Body of pancreas (tissue), 4 donors: Measurements from ENCODE around the gene COL8A1. TPM values are rescaled to one million over a fixed set of nuclear protein-coding genes. Genes with fewer than 3 reads are reported as not detected.

Experiments used
- ATAC-seq: fragments of 150-250 bp; one replicate; pipeline ENCODE4 v1.9.1; 2016
- DNase-seq, 4 donors: peaks; one replicate each; pipeline ENCODE4 v3.0.0-alpha.2; 2019
- H3K27ac ChIP-seq, 4 donors: fragments of 200-600 bp; sonication (generic); 1 replicate in 3 of 4; 2 replicates in 1 of 4; pipeline versions ENCODE4 v1.5.1 to v1.6.1; 2016 to 2019; ENCODE audit warnings: mild to moderate bottlenecking in 1 of 4, mixed read lengths in 1 of 4, moderate library complexity in 1 of 4
- H3K27me3 ChIP-seq, 2 donors: fragments of 200-600 bp; sonication (generic); one replicate each; pipeline ENCODE4 v1.6.0; 2016; ENCODE audit warnings: mild to moderate bottlenecking in 1 of 2
- H3K36me3 ChIP-seq, 2 donors: fragments of 200-600 bp; sonication (generic); replicated peaks in 1 of 2; 2 replicates each; pipeline ENCODE4 v1.5.1; 2016; ENCODE audit warnings: low read depth in 2 of 2; ENCODE audit not compliant: insufficient read depth in 1 of 2
- H3K4me1 ChIP-seq: fragments of 200-600 bp; sonication (generic); one replicate; pipeline ENCODE4 v1.6.0; 2016
- H3K4me3 ChIP-seq, 2 donors: fragments of 200-600 bp; sonication (generic); 1 replicate in 1 of 2; 2 replicates in 1 of 2; pipeline ENCODE4 v1.5.1; 2016 to 2019
- H3K9me3 ChIP-seq, 3 donors: fragments of 200-600 bp; sonication (generic); 1 replicate in 2 of 3; 2 replicates in 1 of 3; pipeline ENCODE4 v1.5.1; 2016
- POLR2A ChIP-seq, 3 donors: fragments of 450-650 bp; IDR thresholded peaks; one replicate each; pipeline ENCODE4 v1.6.1; 2016; ENCODE audit warnings: antibody characterized with exemption in 3 of 3, mild to moderate bottlenecking in 2 of 3
- WGBS, 2 donors: methylation state at CpG; one replicate each; pipeline ENCODE4 v1.1.5; 2017; 5-methylcytosine and 5-hydroxymethylcytosine counted together
- intact Hi-C: fragments of 100-400 bp; cut with DNase I; formaldehyde crosslinking; loops from one replicate; pipeline ENCODE4 v1.15.1; 2023
- total RNA-seq, 2 donors: library from RNA; depleted of rRNA; stranded (reverse); fragments of >200 nt; gene quantifications; one replicate each; pipeline ENCODE4 v1.1.0, GENCODE V29; 2016
- TF ChIP-seq, protein P1 (sequence below), 7 experiments: fragments of 450-650 bp in 4 of 7; fragments of 200-600 bp in 3 of 7; sonication (generic) in 3 of 7; IDR thresholded peaks; one replicate each; pipeline ENCODE4 v1.5.1; 2016 to 2019; ENCODE audit warnings: antibody characterized with exemption in 7 of 7

Gene COL8A1
- total RNA-seq, 2 donors from 2014 or later, result 0.99 to 5.4 TPM

DNA sequence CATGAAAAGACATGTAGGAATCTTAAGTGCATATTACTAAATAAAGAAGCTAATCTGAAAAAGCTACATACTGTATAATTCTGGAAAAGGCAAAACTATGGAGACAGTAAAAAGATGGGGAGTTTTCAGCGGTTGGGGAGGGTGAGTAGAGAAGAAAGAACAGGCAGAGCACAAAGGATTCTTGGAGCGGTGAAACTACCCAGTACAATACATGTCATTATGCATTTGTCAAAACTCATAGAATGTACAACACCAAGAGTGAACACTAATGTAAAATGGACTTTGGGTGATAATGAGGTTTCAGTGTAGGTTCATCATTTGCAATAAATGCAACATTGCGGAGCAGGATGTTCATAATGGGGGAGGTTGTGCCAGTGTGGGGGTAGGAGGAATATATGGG is 133.8 kb downstream of the COL8A1 start:
- intact Hi-C loops, result no loop called here
- Histone ChIP-seq H3K27ac (no peak overlapping the region), H3K9me3 (no peaks in the 10 kb centered on the region), H3K27me3 (no peaks in the 10 kb centered on the region), H3K4me1 (no peaks in the 10 kb centered on the region), H3K4me3 (no peak overlapping the region), H3K36me3 (no peaks in the 10 kb centered on the region)
- ATAC-seq (no peak), DNase-seq (no peak)
- TF ChIP-seq, protein P1, sequence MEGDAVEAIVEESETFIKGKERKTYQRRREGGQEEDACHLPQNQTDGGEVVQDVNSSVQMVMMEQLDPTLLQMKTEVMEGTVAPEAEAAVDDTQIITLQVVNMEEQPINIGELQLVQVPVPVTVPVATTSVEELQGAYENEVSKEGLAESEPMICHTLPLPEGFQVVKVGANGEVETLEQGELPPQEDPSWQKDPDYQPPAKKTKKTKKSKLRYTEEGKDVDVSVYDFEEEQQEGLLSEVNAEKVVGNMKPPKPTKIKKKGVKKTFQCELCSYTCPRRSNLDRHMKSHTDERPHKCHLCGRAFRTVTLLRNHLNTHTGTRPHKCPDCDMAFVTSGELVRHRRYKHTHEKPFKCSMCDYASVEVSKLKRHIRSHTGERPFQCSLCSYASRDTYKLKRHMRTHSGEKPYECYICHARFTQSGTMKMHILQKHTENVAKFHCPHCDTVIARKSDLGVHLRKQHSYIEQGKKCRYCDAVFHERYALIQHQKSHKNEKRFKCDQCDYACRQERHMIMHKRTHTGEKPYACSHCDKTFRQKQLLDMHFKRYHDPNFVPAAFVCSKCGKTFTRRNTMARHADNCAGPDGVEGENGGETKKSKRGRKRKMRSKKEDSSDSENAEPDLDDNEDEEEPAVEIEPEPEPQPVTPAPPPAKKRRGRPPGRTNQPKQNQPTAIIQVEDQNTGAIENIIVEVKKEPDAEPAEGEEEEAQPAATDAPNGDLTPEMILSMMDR (IDR thresholded peaks at IDR 0.05), result no peak
- TF ChIP-seq POLR2A (IDR thresholded peaks at IDR 0.05), result no peak
- WGBS, 2 donors, result 93 to 96% methylated on average over 3 of the region's 3 CpGs

DNA sequence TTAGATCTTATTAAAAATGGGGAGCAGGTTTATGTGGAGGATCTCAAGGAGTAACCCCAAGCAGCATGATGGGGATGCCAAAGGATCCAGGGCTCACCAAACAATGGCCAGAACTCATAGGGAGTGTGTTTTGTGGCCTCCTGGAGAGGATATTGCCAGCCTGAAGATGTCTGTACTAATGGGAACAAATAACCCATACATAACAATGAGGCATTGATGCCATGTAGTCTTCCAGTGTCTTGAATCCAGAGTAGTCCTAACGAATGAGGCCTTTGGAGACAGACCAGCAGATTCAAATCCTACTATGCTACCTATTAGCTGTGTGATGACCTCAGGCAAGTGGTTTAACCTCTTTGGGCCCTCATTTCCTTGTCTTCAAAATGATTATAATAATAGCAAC is 134.3 kb downstream of the COL8A1 start:
- intact Hi-C loops, result no loop called here
- 50 to 69% methylated on average over 1 of the region's 1 CpG for WGBS, 2 donors
- Histone ChIP-seq H3K27me3 (no peaks in the 10 kb centered on the region), H3K4me1 (no peaks in the 10 kb centered on the region), H3K36me3 (no peaks in the 10 kb centered on the region), H3K4me3 (no peak overlapping the region), H3K27ac (no peak overlapping the region), H3K9me3 (no peaks in the 10 kb centered on the region)
- ATAC-seq, result no peak
- no peak for TF ChIP-seq POLR2A (IDR thresholded peaks at IDR 0.05)
- TF ChIP-seq, protein P1 (IDR thresholded peaks at IDR 0.05), result no peak
- no peak for DNase-seq

DNA sequence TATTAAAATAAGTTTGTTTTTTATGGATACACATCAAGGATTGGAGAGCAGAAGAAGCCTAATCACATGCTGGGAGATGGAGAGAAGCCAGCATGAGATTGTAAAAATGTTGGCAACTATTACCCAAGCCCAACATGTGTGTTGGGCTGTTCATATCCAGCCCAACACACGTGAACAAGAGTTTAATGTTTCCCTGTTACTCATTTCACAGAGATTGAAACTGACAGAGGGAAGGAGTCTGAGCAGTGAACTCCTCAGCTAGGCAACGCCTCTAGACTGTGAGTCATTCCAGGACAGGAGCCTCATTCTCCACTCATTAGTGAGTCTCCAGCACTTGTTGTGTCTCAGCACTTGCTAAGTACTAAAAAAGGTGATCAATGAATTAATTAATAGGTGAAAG is 136.1 kb downstream of the COL8A1 start:
- no peaks in the 10 kb centered on the region for H3K4me1 ChIP-seq
- H3K36me3 ChIP-seq, result no peaks in the 10 kb centered on the region
- no peak overlapping the region for H3K27ac ChIP-seq
- H3K27me3 ChIP-seq, result no peaks in the 10 kb centered on the region
- no peak overlapping the region for H3K4me3 ChIP-seq
- intact Hi-C loops, result no loop called here
- DNase-seq (no peak), ATAC-seq (no peak)
- WGBS, 2 donors, result 49 to 50% methylated on average over 2 of the region's 2 CpGs
- TF ChIP-seq, protein P1 (IDR thresholded peaks at IDR 0.05), result no peak
- no peaks in the 10 kb centered on the region for H3K9me3 ChIP-seq

DNA sequence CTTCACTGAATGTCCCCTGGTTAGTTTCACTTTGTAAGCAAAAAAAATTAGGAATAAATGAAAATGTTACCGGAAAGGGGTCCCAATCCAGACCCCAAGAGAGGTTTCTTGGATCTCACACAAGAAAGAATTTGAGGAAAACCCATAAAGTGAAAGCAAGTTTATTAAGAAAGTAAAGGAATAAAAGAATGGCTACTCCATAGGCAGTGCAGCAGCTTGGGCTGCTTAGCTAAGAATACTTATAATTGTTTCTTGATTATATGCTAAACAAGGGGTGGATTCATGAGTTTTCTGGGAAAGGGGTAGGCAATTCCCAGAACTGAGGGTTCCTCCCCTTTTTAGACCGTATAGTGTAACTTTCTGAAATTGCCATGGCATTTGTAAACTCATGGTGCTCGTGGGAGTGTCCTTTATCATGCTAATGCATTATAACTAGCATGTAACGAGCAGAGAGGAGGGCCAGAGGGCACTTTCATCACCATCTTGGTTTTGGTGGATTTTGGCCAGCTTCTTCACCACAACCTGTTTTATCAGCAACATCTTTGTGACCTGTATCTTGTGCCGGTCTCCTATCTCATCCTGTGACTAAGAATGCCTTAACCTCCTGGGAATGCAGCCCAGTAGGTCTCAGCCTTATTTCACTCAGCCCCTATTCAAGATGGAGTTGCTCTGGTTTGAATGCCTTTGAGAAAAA is 138.3 kb downstream of the COL8A1 start:
- no peak for ATAC-seq
- no peak overlapping the region for H3K27ac ChIP-seq
- 56 to 72% methylated on average over 5 of the region's 5 CpGs for WGBS, 2 donors
- no peaks in the 10 kb centered on the region for H3K27me3 ChIP-seq
- no peak for DNase-seq
- no peaks in the 10 kb centered on the region for H3K36me3 ChIP-seq
- TF ChIP-seq POLR2A (IDR thresholded peaks at IDR 0.05), result no peak
- TF ChIP-seq, protein P1 (IDR thresholded peaks at IDR 0.05), result no peak
- H3K9me3 ChIP-seq, result no peaks in the 10 kb centered on the region
- H3K4me3 ChIP-seq, result no peak overlapping the region
- no peaks in the 10 kb centered on the region for H3K4me1 ChIP-seq
- intact Hi-C loops, result no loop called here

GRCh38 chr3:99777210-99777549 is 138.8 kb downstream of the COL8A1 start:
- Histone ChIP-seq H3K27me3 (no peaks in the 10 kb centered on the region), H3K4me3 (no peak overlapping the region), H3K9me3 (no peaks in the 10 kb centered on the region), H3K4me1 (no peaks in the 10 kb centered on the region), H3K27ac (no peak overlapping the region), H3K36me3 (no peaks in the 10 kb centered on the region)
- WGBS, 2 donors, result 69 to 73% methylated on average over 2 of the region's 2 CpGs
- TF ChIP-seq, protein P1 (IDR thresholded peaks at IDR 0.05), result no peak
- no peak for TF ChIP-seq POLR2A (IDR thresholded peaks at IDR 0.05)
- intact Hi-C loops, result no loop called here
- no peak for ATAC-seq
- DNase-seq, result no peak
